ENCODE results near the gene TRPC4AP.

GRCh38 chr20:34965051-34965450 is 127.6 kb downstream of the TRPC4AP start:
- TF ChIP-seq CTCF (IDR thresholded peaks at IDR 0.05) (no peak), POLR2A (IDR thresholded peaks at IDR 0.05) (no peak)
